ENCODE results near the gene ZDHHC4. TPM values are rescaled to one million over a fixed set of nuclear protein-coding genes. Genes with fewer than 3 reads are reported as not detected.

Gene ZDHHC4
- total and polyA plus RNA-seq, 2 of the 8 experiments (the other 6 are each of a cell fraction or from before 2014, with no cell fraction given) = 50.2 to 171 TPM

DNA sequence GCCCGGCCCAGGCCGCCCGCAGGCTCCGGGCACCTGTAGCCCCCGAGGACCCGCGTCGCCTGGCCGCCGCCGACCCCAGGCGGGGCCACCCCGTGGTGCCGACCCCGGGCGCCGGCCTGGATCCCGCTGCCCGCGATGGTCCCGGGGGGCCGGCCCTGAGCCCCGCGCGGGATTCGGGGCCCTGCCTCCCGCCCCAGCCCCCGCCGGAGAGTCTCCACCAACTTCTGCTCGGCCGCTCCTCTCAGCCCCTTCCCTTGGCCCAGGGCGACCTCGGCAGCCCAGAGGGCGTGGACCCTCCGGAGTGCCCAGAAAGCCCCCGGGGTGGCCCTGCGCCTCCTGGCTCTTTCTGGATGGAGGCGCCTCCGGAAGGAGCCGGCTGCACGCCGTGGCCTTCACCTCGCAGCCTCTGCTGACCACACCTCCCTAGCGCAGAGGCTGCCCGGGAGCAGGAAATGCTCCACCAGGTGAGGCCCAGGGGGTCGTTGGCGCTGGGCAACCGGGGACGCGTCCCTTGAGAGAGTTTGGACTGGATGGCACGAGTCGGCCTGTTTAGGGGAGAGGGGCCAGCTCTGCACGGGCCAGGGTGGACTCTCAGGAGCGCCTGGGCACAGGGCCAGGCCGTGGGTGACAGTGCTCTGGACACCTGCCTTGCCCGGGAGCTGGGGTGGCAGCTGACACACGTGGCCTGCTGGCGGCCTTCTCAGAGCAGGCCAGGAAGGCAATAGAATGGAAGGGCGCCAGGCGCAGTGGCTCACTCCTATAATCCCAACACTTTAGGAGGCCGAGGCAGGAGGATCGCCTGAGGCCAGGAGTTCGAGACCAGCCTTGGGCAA, 38.7 kb downstream of the ZDHHC4 start:
- ChIA-PET POLR2A (ENCODE audit: partially characterized antibody) (interaction anchor here (1.4 to 2.0 kb wide), 2 partner anchors 10 to 26 kb away, joined by 3 to 6 read pairs; partner anchors contain the start of gene INTS15), CTCF (ENCODE audit: partially characterized antibody) (interaction anchor here (0.7 to 1.0 kb wide), 3 partner anchors 37 to 242 kb away, joined by 3 read pairs; no protein-coding TSS in a partner anchor)
- Histone ChIP-seq H2AK5ac (ENCODE audit: low read depth, low read length) (0 out of 2 replicates have a peak overlapping the region, but pooled peaks have one; percentile 32), H3K79me2 (ENCODE audit: control insufficient read depth in 1 of 2, insufficient read depth in 2 of 2, low read length in 2 of 2) (no peaks in the 10 kb centered on the region), H3K27me3 (replicated peaks in 1 of 4; ENCODE audit: control insufficient read depth in 3 of 4, extremely low read depth in 1 of 4, insufficient read depth in 3 of 4, low read length in 3 of 4) (peaks cover 0 to 4% (median 0%) of the 10 kb centered on the region in 4 experiments; a peak in 1 of 7 replicates), H2BK120ac (replicated peaks; ENCODE audit: low read depth, low read length) (no peak overlapping the region), H3K56ac (replicated peaks; ENCODE audit: insufficient read length, low read depth, low read length) (no peak overlapping the region), H2BK5ac (ENCODE audit: low read depth, low read length) (peak overlapping the region; percentile 24; the same call in 1 of the 2 replicates), H3K4me3 (ENCODE audit: extremely low read depth in 1 of 4, insufficient read depth in 2 of 4, low read depth in 3 of 4, low read length in 4 of 4) (peak overlapping the region; percentile 43 to 89 (median 63)), H2BK12ac (ENCODE audit: low read depth, low read length) (no peak overlapping the region), H4K91ac (replicated peaks; ENCODE audit: insufficient read length, low read length) (no peak overlapping the region), H3K27ac (ENCODE audit: low read depth, low read length) (no peak overlapping the region), H2BK15ac (ENCODE audit: low read length) (no peak overlapping the region; the same call in 1 of the 2 replicates), H3K23ac (ENCODE audit: insufficient read length) (no peak overlapping the region), H4K8ac (ENCODE audit: extremely low read depth, insufficient read depth, low read length) (peak overlapping the region; percentile 25; the same call in 1 of the 2 replicates), H3K14ac (ENCODE audit: insufficient read length) (no peak overlapping the region), H2BK20ac (ENCODE audit: low read length) (no peak overlapping the region), H3K36me3 (ENCODE audit: control insufficient read depth in 2 of 4, insufficient read depth in 4 of 4, low read length in 3 of 4) (0 out of 8 replicates have a peak, but pooled peaks cover 0 to 4% (median 1%) of the 10 kb centered on the region in 4 experiments), H3K9me3 (ENCODE audit: insufficient read depth in 2 of 2, low read depth in 1 of 2, low read length in 1 of 2) (no peaks in the 10 kb centered on the region), H4K20me1 (replicated peaks in 1 of 2; ENCODE audit: control insufficient read depth in 1 of 2, insufficient read depth in 2 of 2, low read length in 2 of 2) (peaks cover 0 to 1% of the 10 kb centered on the region in 2 experiments), H4K5ac (ENCODE audit: insufficient read length, low read depth, low read length) (peak overlapping the region; percentile 33), H3K23me2 (ENCODE audit: low read depth, low read length) (peaks cover 7% of the 10 kb centered on the region; the same call in 1 of the 2 replicates), H3K4me2 (ENCODE audit: insufficient read depth in 1 of 2, low read depth in 2 of 2, low read length in 2 of 2) (peak overlapping the region; percentile 58 to 100), H3K18ac (ENCODE audit: extremely low read depth, low read length) (no peak overlapping the region; the same call in 1 of the 2 replicates), H3K4me1 (replicated peaks in 1 of 4; ENCODE audit: control insufficient read depth in 3 of 4, insufficient read depth in 4 of 4, low read length in 3 of 4) (peaks cover 0 to 12% (median 7%) of the 10 kb centered on the region in 4 experiments; a peak in 5 of 7 replicates), H3K79me1 (ENCODE audit: low read depth, low read length) (no peaks in the 10 kb centered on the region), H2AFZ (ENCODE audit: low read length) (no peak overlapping the region), H3K9ac (replicated peaks in 1 of 4; ENCODE audit: extremely low read depth in 1 of 4, low read depth in 3 of 4, low read length in 3 of 4) (peak overlapping the region; percentile 4 to 14 (median 10); a peak in 4 of 7 replicates), H3K4ac (replicated peaks; ENCODE audit: insufficient read length, low read depth, low read length) (no peak overlapping the region)
- WGBS, 2 experiments (ENCODE audit: extremely low coverage in 1 of 2, insufficient coverage in 1 of 2, insufficient read length in 1 of 2, insufficient replicate concordance in 2 of 2, low coverage in 1 of 2, low lambda C conversion rate in 2 of 2, missing lambda C conversion rate in 1 of 2) = 36% methylated on average over 28 of the region's 63 CpGs; no CpG with 5 or more reads in 1 of the 2 experiments
- FAIRE-seq (no peak), DNase-seq (ENCODE audit: low read depth in 1 of 2, low spot score in 2 of 2) (peak in 1 of 2 experiments; percentile 77)
- TF ChIP-seq CEBPB (IDR thresholded peaks at IDR 0.05; ENCODE audit: low read depth, low read length) (no peak), HDAC2 (IDR thresholded peaks at IDR 0.05; ENCODE audit: borderline replicate concordance in 1 of 2, low read depth in 2 of 2, low read length in 2 of 2) (peak; percentile 25 to 77; a peak in 1 of 4 replicates), SIN3A (conservative IDR thresholded peaks at IDR 0.05 in 1 of 2, IDR thresholded peaks at IDR 0.05 in 1 of 2; ENCODE audit: low read depth in 1 of 2, low read length in 2 of 2) (peak in 1 of 2 experiments; percentile 67; a peak in 3 of 4 replicates), TBP (IDR thresholded peaks at IDR 0.05; ENCODE audit: low read depth, low read length) (peak; percentile 22; the same call in 1 of the 2 replicates)
- TF ChIP-seq, protein P1, sequence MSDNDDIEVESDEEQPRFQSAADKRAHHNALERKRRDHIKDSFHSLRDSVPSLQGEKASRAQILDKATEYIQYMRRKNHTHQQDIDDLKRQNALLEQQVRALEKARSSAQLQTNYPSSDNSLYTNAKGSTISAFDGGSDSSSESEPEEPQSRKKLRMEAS (IDR thresholded peaks at IDR 0.05) = peak; percentile 48

Data from H1 (cell line).